AG20443 (cell line): Measurements from ENCODE around the gene NTRK2.
"Not testable (repeated sequence)": the region's sequence is repeated elsewhere in the genome, so short reads cannot be mapped to it uniquely, and the experiment has no call there.

ENCODE experiments used
- DNase-seq: peaks from one replicate; pipeline ENCODE4 v3.0.0; 2012; ENCODE audit warnings: low spot score, mixed read lengths

NTRK2 gene

GRCh38 chr9:84893419-84894128, 224.0 kb downstream of the NTRK2 start:
- no peak for DNase-seq

- no peak for DNase-seq
Observed at GRCh38 chr9:84894859-84895258, 225.3 kb downstream of the NTRK2 start.

GRCh38 chr9:84897362-84898094, 228.0 kb downstream of the NTRK2 start:
- no peak for DNase-seq

- DNase-seq: no peak
Observed at GRCh38 chr9:84898188-84898587, 228.7 kb downstream of the NTRK2 start.

GRCh38 chr9:84898618-84899017, 229.1 kb downstream of the NTRK2 start:
- not testable (repeated sequence) for DNase-seq

GRCh38 chr9:84899326-84899725, 229.8 kb downstream of the NTRK2 start:
- no peak for DNase-seq

GRCh38 chr9:84900421-84900820, 230.9 kb downstream of the NTRK2 start:
- no peak for DNase-seq

GRCh38 chr9:84903963-84904362, 234.4 kb downstream of the NTRK2 start:
- DNase-seq: no peak

- DNase-seq: no peak
Observed at GRCh38 chr9:84916769-84917168, 247.2 kb downstream of the NTRK2 start.

GRCh38 chr9:84917366-84918070, 248.0 kb downstream of the NTRK2 start:
- no peak for DNase-seq

GRCh38 chr9:84919440-84919839, 249.9 kb downstream of the NTRK2 start:
- no peak for DNase-seq

GRCh38 chr9:84921175-84921574, 251.6 kb downstream of the NTRK2 start:
- DNase-seq: no peak

- DNase-seq: no peak
Observed at GRCh38 chr9:84922051-84922450, 252.5 kb downstream of the NTRK2 start.

GRCh38 chr9:84924266-84924665, 254.7 kb downstream of the NTRK2 start:
- no peak for DNase-seq

- DNase-seq: no peak
Observed at GRCh38 chr9:84925225-84925872, 255.8 kb downstream of the NTRK2 start.

- no peak for DNase-seq
Observed at GRCh38 chr9:84926793-84927192, 257.3 kb downstream of the NTRK2 start.

- DNase-seq: no peak
Observed at GRCh38 chr9:84928419-84928818, 258.9 kb downstream of the NTRK2 start.

GRCh38 chr9:84929068-84929467, 259.5 kb downstream of the NTRK2 start:
- no peak for DNase-seq

GRCh38 chr9:84932915-84933527, 263.5 kb downstream of the NTRK2 start:
- no peak for DNase-seq

- no peak for DNase-seq
Observed at GRCh38 chr9:84935528-84936117, 266.1 kb downstream of the NTRK2 start.

- no peak for DNase-seq
Observed at GRCh38 chr9:84937180-84937579, 267.7 kb downstream of the NTRK2 start.

- no peak for DNase-seq
Observed at GRCh38 chr9:84937581-84937980, 268.1 kb downstream of the NTRK2 start.
